ENCODE results near the gene LRP1B. TPM values are rescaled to one million over a fixed set of nuclear protein-coding genes. Genes with fewer than 3 reads are reported as not detected.

The LRP1B gene
- total RNA-seq, 1 donor from 2014 or later = 8.8 TPM

DNA sequence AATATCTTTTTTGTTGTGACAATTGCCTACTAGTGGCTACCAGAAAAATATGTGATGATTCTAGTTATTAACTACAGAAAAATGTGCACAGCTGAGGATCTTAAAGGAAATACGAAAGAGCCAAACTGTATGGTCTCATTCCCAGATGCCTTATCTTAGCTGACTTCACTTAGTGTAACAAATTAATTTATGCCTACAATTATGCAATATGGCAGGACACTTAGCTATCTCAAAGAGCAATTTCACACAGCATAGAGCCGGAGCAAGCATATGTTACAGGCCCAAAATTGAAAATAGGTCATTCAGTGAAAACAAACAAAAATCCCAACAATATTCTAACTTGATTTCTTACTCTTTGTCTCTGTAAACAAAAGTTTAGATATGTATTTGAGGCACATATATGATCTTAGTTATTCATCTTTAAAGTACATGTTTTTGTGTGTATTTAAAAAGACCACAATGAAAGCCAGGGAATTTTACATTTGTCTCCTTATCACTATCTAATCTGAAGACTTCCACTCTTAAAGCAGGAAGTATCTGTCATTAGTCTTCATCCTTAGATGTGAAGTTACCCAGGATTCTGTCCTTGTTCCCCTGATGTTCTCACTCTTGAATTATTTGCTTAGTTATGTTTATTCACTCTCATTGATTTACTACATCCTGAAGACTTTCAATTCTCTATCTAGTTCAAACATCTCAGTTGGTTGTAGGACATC is 1771.6 kb downstream of the LRP1B start:
- no peaks in the 10 kb centered on the region for H3K9me3 ChIP-seq
- no peak overlapping the region for H3K4me3 ChIP-seq
- H3K4me1 ChIP-seq = no peaks in the 10 kb centered on the region
- no peak for DNase-seq (ENCODE audit: extremely low spot score in 2 of 2)
- intact Hi-C loops (cut with DNase I) = no loop called here
- no peak overlapping the region for H3K27ac ChIP-seq
- TF ChIP-seq POLR2A (IDR thresholded peaks at IDR 0.05) = no peak
- TF ChIP-seq, protein P1, sequence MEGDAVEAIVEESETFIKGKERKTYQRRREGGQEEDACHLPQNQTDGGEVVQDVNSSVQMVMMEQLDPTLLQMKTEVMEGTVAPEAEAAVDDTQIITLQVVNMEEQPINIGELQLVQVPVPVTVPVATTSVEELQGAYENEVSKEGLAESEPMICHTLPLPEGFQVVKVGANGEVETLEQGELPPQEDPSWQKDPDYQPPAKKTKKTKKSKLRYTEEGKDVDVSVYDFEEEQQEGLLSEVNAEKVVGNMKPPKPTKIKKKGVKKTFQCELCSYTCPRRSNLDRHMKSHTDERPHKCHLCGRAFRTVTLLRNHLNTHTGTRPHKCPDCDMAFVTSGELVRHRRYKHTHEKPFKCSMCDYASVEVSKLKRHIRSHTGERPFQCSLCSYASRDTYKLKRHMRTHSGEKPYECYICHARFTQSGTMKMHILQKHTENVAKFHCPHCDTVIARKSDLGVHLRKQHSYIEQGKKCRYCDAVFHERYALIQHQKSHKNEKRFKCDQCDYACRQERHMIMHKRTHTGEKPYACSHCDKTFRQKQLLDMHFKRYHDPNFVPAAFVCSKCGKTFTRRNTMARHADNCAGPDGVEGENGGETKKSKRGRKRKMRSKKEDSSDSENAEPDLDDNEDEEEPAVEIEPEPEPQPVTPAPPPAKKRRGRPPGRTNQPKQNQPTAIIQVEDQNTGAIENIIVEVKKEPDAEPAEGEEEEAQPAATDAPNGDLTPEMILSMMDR (IDR thresholded peaks at IDR 0.05) = no peak
- no peak for TF ChIP-seq POLR2AphosphoS5 (IDR thresholded peaks at IDR 0.05; ENCODE audit: insufficient read depth in 1 of 2, low read depth in 1 of 2)
- no peaks in the 10 kb centered on the region for H3K36me3 ChIP-seq
- no peaks in the 10 kb centered on the region for H3K27me3 ChIP-seq

DNA sequence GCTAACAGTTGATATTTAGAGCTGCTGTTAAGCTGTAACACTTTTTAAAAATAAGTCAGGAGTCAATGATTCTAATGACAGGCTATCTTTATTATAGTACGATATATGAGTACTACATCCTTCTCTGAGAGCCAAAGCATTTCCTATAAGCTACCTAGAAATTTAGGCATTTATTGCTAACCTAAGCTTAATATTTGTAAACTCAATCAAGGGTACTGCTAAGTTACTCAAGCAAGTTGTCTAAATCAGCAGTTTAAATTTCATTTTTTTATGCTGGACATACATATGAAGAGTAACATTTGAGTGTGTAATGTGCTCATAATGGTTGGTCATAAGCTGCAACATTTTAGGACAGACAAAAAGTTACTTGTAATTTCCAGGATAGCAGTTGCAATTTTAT is 1774.1 kb downstream of the LRP1B start:
- TF ChIP-seq POLR2A (IDR thresholded peaks at IDR 0.05) (no peak), POLR2AphosphoS5 (IDR thresholded peaks at IDR 0.05; ENCODE audit: insufficient read depth in 1 of 2, low read depth in 1 of 2) (no peak)
- TF ChIP-seq, protein P1 (IDR thresholded peaks at IDR 0.05) = no peak
- no peak overlapping the region for H3K27ac ChIP-seq
- H3K9me3 ChIP-seq = no peaks in the 10 kb centered on the region
- H3K27me3 ChIP-seq = no peaks in the 10 kb centered on the region
- H3K4me1 ChIP-seq = no peaks in the 10 kb centered on the region
- DNase-seq (ENCODE audit: extremely low spot score in 2 of 2) = no peak
- no peaks in the 10 kb centered on the region for H3K36me3 ChIP-seq
- intact Hi-C loops (cut with DNase I) = no loop called here
- H3K4me3 ChIP-seq = no peak overlapping the region

DNA sequence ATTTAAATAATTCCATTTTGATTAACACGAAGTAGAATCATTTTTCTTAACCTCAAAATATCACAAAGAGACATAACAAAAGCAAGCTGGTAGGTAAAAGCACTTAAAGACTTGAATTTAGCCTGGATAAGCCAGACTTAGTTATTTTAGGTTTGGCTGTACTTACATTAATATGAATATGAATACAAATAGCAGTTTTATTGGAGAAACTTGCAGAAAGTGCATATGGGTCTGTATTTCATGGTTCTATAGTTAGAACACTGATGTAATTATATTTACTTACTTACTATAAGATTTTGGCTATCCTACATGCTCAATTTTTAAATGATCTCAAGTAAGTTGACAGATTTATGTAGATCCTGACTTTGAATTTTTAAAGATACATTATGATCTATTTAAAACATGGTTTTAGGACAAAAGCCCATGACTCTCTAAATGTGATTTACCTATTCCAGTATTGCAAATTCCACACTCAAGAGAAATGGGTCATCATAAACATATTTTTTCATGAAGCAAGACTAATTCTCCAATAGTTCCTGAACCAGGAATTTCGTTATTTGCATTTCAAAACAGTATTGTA is 1775.2 kb downstream of the LRP1B start:
- Histone ChIP-seq H3K27me3 (no peaks in the 10 kb centered on the region), H3K4me3 (no peak overlapping the region), H3K9me3 (no peaks in the 10 kb centered on the region), H3K36me3 (no peaks in the 10 kb centered on the region), H3K27ac (no peak overlapping the region), H3K4me1 (no peaks in the 10 kb centered on the region)
- DNase-seq (ENCODE audit: extremely low spot score in 2 of 2) = no peak
- TF ChIP-seq POLR2AphosphoS5 (IDR thresholded peaks at IDR 0.05; ENCODE audit: insufficient read depth in 1 of 2, low read depth in 1 of 2) (no peak), POLR2A (IDR thresholded peaks at IDR 0.05) (no peak)
- TF ChIP-seq, protein P1 (IDR thresholded peaks at IDR 0.05) = no peak
- intact Hi-C loops (cut with DNase I) = no loop called here

DNA sequence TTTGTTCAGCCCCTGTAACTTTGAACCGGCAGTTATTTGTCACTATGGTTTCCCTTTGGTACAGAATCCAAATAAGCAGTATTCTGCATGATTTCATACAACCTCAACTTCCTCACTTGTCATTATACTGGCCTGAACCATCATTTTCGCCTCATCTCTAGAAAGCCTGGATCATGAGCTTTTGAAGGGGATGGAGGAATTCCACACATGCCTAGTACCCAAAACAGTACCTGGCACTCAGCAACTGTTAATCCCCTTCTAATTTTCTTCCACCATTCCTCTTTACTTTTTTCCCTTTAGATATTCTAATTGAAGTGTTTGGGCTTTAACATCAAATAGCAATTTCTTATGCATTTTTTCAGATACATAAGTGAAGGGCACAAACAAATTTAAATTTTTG is 1776.3 kb downstream of the LRP1B start:
- Histone ChIP-seq H3K36me3 (no peaks in the 10 kb centered on the region), H3K27ac (no peak overlapping the region), H3K4me3 (no peak overlapping the region), H3K4me1 (no peaks in the 10 kb centered on the region), H3K9me3 (no peaks in the 10 kb centered on the region), H3K27me3 (no peaks in the 10 kb centered on the region)
- TF ChIP-seq POLR2AphosphoS5 (IDR thresholded peaks at IDR 0.05; ENCODE audit: insufficient read depth in 1 of 2, low read depth in 1 of 2) (no peak), POLR2A (IDR thresholded peaks at IDR 0.05) (no peak)
- TF ChIP-seq, protein P1 (IDR thresholded peaks at IDR 0.05) = no peak
- DNase-seq (ENCODE audit: extremely low spot score in 2 of 2) = no peak
- intact Hi-C loops (cut with DNase I) = no loop called here

DNA sequence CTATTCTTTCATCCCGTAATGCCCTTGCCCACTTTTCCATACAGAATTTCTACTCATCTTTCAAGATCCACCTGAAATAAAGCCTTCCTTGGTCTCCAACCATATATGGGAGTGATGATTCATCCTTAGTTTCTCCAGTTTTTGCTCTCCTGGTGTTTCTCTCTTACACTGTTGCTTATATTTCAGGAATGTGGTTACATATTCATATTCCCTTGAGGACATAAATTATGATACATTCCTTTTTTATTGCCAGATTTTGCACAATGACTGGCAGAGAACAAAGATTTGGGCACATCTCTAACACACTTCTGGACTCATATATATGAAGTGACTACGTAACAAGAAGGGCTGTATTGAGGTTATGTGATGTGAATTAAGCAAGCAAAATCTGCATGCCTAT is 1777.3 kb downstream of the LRP1B start:
- no peak overlapping the region for H3K27ac ChIP-seq
- no peak overlapping the region for H3K4me3 ChIP-seq
- no peaks in the 10 kb centered on the region for H3K4me1 ChIP-seq
- no peaks in the 10 kb centered on the region for H3K36me3 ChIP-seq
- intact Hi-C loops (cut with DNase I) = no loop called here
- no peak for TF ChIP-seq POLR2AphosphoS5 (IDR thresholded peaks at IDR 0.05; ENCODE audit: insufficient read depth in 1 of 2, low read depth in 1 of 2)
- TF ChIP-seq, protein P1 (IDR thresholded peaks at IDR 0.05) = no peak
- no peak for TF ChIP-seq POLR2A (IDR thresholded peaks at IDR 0.05)
- no peaks in the 10 kb centered on the region for H3K9me3 ChIP-seq
- no peaks in the 10 kb centered on the region for H3K27me3 ChIP-seq
- no peak for DNase-seq (ENCODE audit: extremely low spot score in 2 of 2)

Data from vagina (tissue), 2 donors.